HG03457 (cell line): ENCODE results near the gene DAB1.

Experiments
- ATAC-seq: cut with Tn5 transposase; IDR thresholded peaks from one replicate; pipeline ENCODE4 v1.9.1; 2021; ENCODE audit warnings: moderate number of reproducible peaks; ENCODE audit not compliant: unreplicated experiment

The DAB1 gene

GRCh38 chr1:57179001-57179400 is 244.9 kb downstream of the DAB1 start:
- no peak for ATAC-seq

- ATAC-seq = no peak
Observed at GRCh38 chr1:57175506-57175905, 248.4 kb downstream of the DAB1 start.

- no peak for ATAC-seq
Observed at GRCh38 chr1:57172040-57172439, 251.8 kb downstream of the DAB1 start.

GRCh38 chr1:57167997-57168396 is 255.9 kb downstream of the DAB1 start:
- ATAC-seq = no peak

GRCh38 chr1:57165546-57165945 is 258.3 kb downstream of the DAB1 start:
- no peak for ATAC-seq

- no peak for ATAC-seq
Observed at GRCh38 chr1:57164584-57164983, 259.3 kb downstream of the DAB1 start.

- no peak for ATAC-seq
Observed at GRCh38 chr1:57163789-57164188, 260.1 kb downstream of the DAB1 start.

- no peak for ATAC-seq
Observed at GRCh38 chr1:57163325-57163724, 260.5 kb downstream of the DAB1 start.

GRCh38 chr1:57162607-57163261 is 261.1 kb downstream of the DAB1 start:
- ATAC-seq = no peak

- no peak for ATAC-seq
Observed at GRCh38 chr1:57160594-57160993, 263.3 kb downstream of the DAB1 start.

GRCh38 chr1:57158604-57158998 is 265.3 kb downstream of the DAB1 start:
- no peak for ATAC-seq

GRCh38 chr1:57157818-57158603 is 265.8 kb downstream of the DAB1 start:
- ATAC-seq = no peak

- no peak for ATAC-seq
Observed at GRCh38 chr1:57156907-57157306, 267.0 kb downstream of the DAB1 start.

GRCh38 chr1:57146100-57146499 is 277.8 kb downstream of the DAB1 start:
- ATAC-seq = no peak

- no peak for ATAC-seq
Observed at GRCh38 chr1:57142999-57143398, 280.9 kb downstream of the DAB1 start.

GRCh38 chr1:57142169-57142568 is 281.7 kb downstream of the DAB1 start:
- ATAC-seq = no peak

GRCh38 chr1:57138432-57139078 is 285.3 kb downstream of the DAB1 start:
- no peak for ATAC-seq

- peak; percentile 78 for ATAC-seq
Observed at GRCh38 chr1:57137980-57138379, 285.9 kb downstream of the DAB1 start.

- no peak for ATAC-seq
Observed at GRCh38 chr1:57134803-57135202, 289.1 kb downstream of the DAB1 start.

- no peak for ATAC-seq
Observed at GRCh38 chr1:57133686-57134085, 290.2 kb downstream of the DAB1 start.

GRCh38 chr1:57132993-57133622 is 290.8 kb downstream of the DAB1 start:
- ATAC-seq = no peak
